HUES64 (cell line): ENCODE measurements around the gene CTNNA2.

ENCODE experiments used
- H3K27ac ChIP-seq: 2 replicates; pipeline ENCODE4 v1.7.0; 2013; ENCODE audit warnings: low read depth, low read length, inconsistent platforms
- H3K27me3 ChIP-seq: 2 replicates; pipeline ENCODE4 v1.6.1; 2013; ENCODE audit warnings: mild to moderate bottlenecking, low read length; ENCODE audit not compliant: insufficient read depth
- H3K36me3 ChIP-seq: 2 replicates; pipeline ENCODE4 v1.6.1; 2013; ENCODE audit warnings: mild to moderate bottlenecking, low read length; ENCODE audit not compliant: insufficient read depth
- H3K4me1 ChIP-seq: 2 replicates; pipeline ENCODE4 v1.6.1; 2013; ENCODE audit warnings: mild to moderate bottlenecking, low read length, moderate library complexity; ENCODE audit not compliant: insufficient read depth
- H3K4me3 ChIP-seq: 2 replicates; pipeline ENCODE4 v1.5.1; 2013; ENCODE audit warnings: mild to moderate bottlenecking, low read length, moderate library complexity
- H3K9ac ChIP-seq: 2 replicates; pipeline ENCODE4 v1.6.1; 2013; ENCODE audit warnings: mild to moderate bottlenecking, low read depth, low read length
- H3K9me3 ChIP-seq: 2 replicates; pipeline ENCODE4 v1.6.1; 2013; ENCODE audit warnings: low read depth, low read length; ENCODE audit not compliant: insufficient read depth
- WGBS: fragments of 150-250, 120-280 bp; methylation state at CpG from one replicate; pipeline ENCODE4 v1.1.7; 2013; ENCODE audit warnings: missing lambda C conversion rate; 5-methylcytosine and 5-hydroxymethylcytosine counted together

CTNNA2 gene

GRCh38 chr2:80519699-80520291 is 1006.9 kb downstream of the CTNNA2 start:
- Histone ChIP-seq H3K9ac (no peak overlapping the region), H3K36me3 (no peaks in the 10 kb centered on the region), H3K4me1 (no peaks in the 10 kb centered on the region), H3K27me3 (no peaks in the 10 kb centered on the region), H3K9me3 (no peaks in the 10 kb centered on the region), H3K4me3 (no peak overlapping the region), H3K27ac (no peak overlapping the region)
- WGBS = 98% methylated on average over 1 of the region's 1 CpG

- WGBS = 82% methylated on average over 2 of the region's 2 CpGs
- Histone ChIP-seq H3K9me3 (no peaks in the 10 kb centered on the region), H3K9ac (no peak overlapping the region), H3K27ac (no peak overlapping the region), H3K4me3 (no peak overlapping the region), H3K27me3 (no peaks in the 10 kb centered on the region), H3K4me1 (no peaks in the 10 kb centered on the region), H3K36me3 (no peaks in the 10 kb centered on the region)
Observed at GRCh38 chr2:80525152-80525551, 1012.3 kb downstream of the CTNNA2 start.

- WGBS = 92% methylated on average over 3 of the region's 3 CpGs
- H3K36me3 ChIP-seq = no peaks in the 10 kb centered on the region
- H3K27me3 ChIP-seq = no peaks in the 10 kb centered on the region
- no peak overlapping the region for H3K4me3 ChIP-seq
- no peak overlapping the region for H3K9ac ChIP-seq
- H3K9me3 ChIP-seq = no peaks in the 10 kb centered on the region
- H3K27ac ChIP-seq = no peak overlapping the region
- no peaks in the 10 kb centered on the region for H3K4me1 ChIP-seq
Observed at GRCh38 chr2:80527119-80527518, 1014.3 kb downstream of the CTNNA2 start.

GRCh38 chr2:80529466-80530165 is 1016.8 kb downstream of the CTNNA2 start:
- no peaks in the 10 kb centered on the region for H3K4me1 ChIP-seq
- no peaks in the 10 kb centered on the region for H3K27me3 ChIP-seq
- H3K27ac ChIP-seq = no peak overlapping the region
- WGBS = 94% methylated on average over 7 of the region's 7 CpGs
- no peaks in the 10 kb centered on the region for H3K36me3 ChIP-seq
- H3K4me3 ChIP-seq = no peak overlapping the region
- H3K9me3 ChIP-seq = no peaks in the 10 kb centered on the region
- H3K9ac ChIP-seq = no peak overlapping the region

GRCh38 chr2:80530442-80531064 is 1017.7 kb downstream of the CTNNA2 start:
- WGBS = 85% methylated on average over 3 of the region's 3 CpGs
- Histone ChIP-seq H3K9ac (no peak overlapping the region), H3K36me3 (no peaks in the 10 kb centered on the region), H3K27ac (no peak overlapping the region), H3K27me3 (no peaks in the 10 kb centered on the region), H3K4me1 (no peaks in the 10 kb centered on the region), H3K9me3 (no peaks in the 10 kb centered on the region), H3K4me3 (no peak overlapping the region)

DNA sequence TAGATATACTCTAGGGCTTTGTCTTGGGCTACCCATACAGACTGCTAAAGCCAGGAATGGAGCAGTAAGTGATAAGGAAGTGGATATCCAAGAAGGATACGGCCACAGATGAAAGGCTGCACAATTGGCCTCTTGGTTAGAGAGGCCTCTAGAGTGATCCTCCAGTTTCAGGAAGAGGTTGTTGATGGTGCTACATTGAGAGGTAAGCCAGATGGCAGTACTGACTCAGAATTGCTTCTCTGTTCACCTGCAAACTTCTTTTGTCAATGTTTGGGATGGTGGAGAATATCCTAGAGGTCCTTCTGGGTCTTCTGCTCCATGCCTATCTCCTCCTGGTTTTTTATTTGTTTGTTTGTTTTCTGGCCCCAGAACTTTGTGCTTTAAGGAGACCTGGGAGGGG is 1018.5 kb downstream of the CTNNA2 start:
- H3K4me3 ChIP-seq = no peak overlapping the region
- H3K4me1 ChIP-seq = no peaks in the 10 kb centered on the region
- no peaks in the 10 kb centered on the region for H3K27me3 ChIP-seq
- WGBS = 94% methylated on average over 1 of the region's 1 CpG
- no peaks in the 10 kb centered on the region for H3K36me3 ChIP-seq
- no peak overlapping the region for H3K9ac ChIP-seq
- no peak overlapping the region for H3K27ac ChIP-seq
- H3K9me3 ChIP-seq = no peaks in the 10 kb centered on the region

DNA sequence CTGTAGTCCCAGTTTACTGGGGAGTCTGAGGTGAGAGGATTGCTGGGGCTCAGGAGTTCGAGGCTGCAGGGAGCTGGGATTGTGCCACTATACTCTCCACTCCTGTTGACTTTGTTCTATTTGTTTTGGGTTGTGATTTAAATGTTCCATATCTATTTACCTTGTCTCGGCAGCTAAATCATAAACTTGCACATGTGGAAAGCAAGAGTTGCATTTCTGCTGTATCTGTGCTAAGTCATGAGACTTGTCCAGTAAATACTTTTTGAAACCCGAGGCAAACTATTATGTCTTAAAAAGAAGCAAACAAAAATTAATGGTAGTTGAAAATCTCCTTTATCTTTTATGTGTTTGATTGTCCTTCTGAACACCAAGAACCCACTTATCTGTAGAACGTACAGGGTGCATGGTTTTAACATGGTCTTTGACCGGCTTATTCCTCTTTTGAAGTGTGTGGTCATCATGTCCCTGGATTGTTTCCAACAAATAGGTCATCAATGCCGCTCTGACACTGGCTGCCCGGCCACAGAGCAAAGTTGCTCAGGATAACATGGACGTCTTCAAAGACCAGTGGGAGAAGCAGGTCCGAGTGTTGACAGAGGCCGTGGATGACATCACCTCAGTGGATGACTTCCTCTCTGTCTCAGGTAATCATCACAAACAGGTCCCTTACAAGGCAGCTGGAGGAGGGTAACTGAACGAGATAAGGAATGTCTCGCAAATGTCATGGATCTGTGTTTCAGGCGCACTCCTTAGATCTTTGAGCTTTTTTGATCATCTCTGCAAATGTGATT is 1032.8 kb downstream of the CTNNA2 start:
- peaks cover 17% of the 10 kb centered on the region for H3K4me1 ChIP-seq
- H3K27ac ChIP-seq = no peak overlapping the region
- H3K9ac ChIP-seq = no peak overlapping the region
- 91% methylated on average over 13 of the region's 13 CpGs for WGBS
- no peaks in the 10 kb centered on the region for H3K9me3 ChIP-seq
- no peak overlapping the region for H3K4me3 ChIP-seq
- no peaks in the 10 kb centered on the region for H3K27me3 ChIP-seq
- no peaks in the 10 kb centered on the region for H3K36me3 ChIP-seq

- Histone ChIP-seq H3K27ac (no peak overlapping the region), H3K4me1 (peaks cover 17% of the 10 kb centered on the region), H3K9me3 (no peaks in the 10 kb centered on the region), H3K27me3 (no peaks in the 10 kb centered on the region), H3K9ac (no peak overlapping the region), H3K36me3 (no peaks in the 10 kb centered on the region), H3K4me3 (no peak overlapping the region)
- 92% methylated on average over 1 of the region's 1 CpG for WGBS
Observed at GRCh38 chr2:80546766-80547165, 1033.9 kb downstream of the CTNNA2 start.

- Histone ChIP-seq H3K9me3 (no peaks in the 10 kb centered on the region), H3K9ac (no peak overlapping the region)
Observed at GRCh38 chr2:80547344-80547743, 1034.5 kb downstream of the CTNNA2 start.

DNA sequence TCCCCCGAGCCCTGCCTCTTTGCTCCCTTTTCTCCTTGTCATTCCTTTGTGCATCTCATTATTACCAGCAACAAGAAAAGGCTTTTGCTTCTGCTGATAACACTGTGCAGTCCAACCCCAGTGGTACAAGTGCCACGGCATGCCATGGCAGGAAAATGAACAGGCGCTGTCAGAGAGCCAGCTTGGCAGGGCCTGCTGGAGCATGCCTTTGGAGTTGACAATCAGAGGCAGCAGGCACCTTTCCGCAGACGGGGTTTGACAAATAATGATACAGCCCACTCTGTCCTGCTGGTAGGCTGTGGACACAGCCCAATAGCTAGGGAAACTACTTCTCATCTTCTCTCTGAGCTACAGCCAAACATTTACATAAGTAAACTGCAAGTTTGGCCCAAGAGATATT is 1035.6 kb downstream of the CTNNA2 start:
- peaks cover 17% of the 10 kb centered on the region for H3K4me1 ChIP-seq
- no peaks in the 10 kb centered on the region for H3K9me3 ChIP-seq
- no peaks in the 10 kb centered on the region for H3K36me3 ChIP-seq
- 86% methylated on average over 5 of the region's 5 CpGs for WGBS
- H3K27me3 ChIP-seq = no peaks in the 10 kb centered on the region
- no peak overlapping the region for H3K9ac ChIP-seq
- H3K4me3 ChIP-seq = no peak overlapping the region
- H3K27ac ChIP-seq = no peak overlapping the region

More at GRCh38 chr2:80547344-80547743, 1034.5 kb downstream of the CTNNA2 start:
- no peak overlapping the region for H3K27ac ChIP-seq
- peaks cover 17% of the 10 kb centered on the region for H3K4me1 ChIP-seq
- H3K4me3 ChIP-seq = no peak overlapping the region
- H3K27me3 ChIP-seq = no peaks in the 10 kb centered on the region
- no peaks in the 10 kb centered on the region for H3K36me3 ChIP-seq

GRCh38 chr2:80549901-80550300 is 1037.0 kb downstream of the CTNNA2 start:
- Histone ChIP-seq H3K4me3 (no peak overlapping the region), H3K9ac (no peak overlapping the region), H3K4me1 (peaks cover 17% of the 10 kb centered on the region), H3K9me3 (no peaks in the 10 kb centered on the region), H3K36me3 (no peaks in the 10 kb centered on the region), H3K27me3 (no peaks in the 10 kb centered on the region), H3K27ac (no peak overlapping the region)
- WGBS = 93% methylated on average over 3 of the region's 3 CpGs
